Measurements from ENCODE around the gene SUPT4H1. TPM values are rescaled to one million over a fixed set of nuclear protein-coding genes. Genes with fewer than 3 reads are reported as not detected.

SUPT4H1 gene
- total RNA-seq, 2 experiments from 2014 or later: 85.8 to 91.0 TPM

DNA sequence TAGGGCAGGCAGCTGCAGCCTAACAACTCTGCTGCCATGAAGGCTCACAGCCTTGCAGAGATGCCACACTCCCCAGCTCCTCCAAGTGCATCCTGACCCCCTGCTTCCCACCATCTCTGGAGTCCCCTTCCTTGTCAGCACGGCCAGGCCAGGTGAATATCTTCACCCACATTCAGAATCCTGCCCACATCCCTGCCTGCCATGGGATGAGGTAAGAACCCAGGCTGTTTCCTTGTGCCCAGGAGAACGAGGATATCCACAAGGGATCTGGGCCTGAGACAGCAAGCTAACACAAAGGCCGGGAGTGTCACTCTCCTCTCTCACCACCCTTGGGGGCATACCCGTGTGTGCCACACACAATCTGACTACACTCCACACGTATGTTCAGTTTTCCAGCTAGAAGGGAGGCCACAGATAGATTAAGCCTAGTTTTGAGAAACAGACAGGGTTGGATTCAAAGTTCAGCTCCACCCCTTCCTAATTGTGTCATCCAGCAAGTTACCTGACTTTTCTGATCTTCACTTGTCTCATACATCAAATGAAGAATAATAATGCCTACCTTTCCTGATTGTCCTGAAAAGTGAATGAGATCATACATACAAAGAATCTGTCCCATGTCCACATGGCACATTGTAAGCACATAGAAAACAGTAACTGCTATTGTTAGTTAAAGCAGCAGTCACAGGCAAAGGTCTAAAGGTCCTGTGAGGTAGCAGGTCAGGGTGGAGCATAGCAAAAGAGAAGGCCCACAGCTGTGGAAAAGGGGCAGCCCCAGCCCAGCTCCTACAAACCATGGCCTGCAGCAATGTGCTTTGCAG is 17.4 kb upstream of the SUPT4H1 start:
- Mint-ChIP-seq H3K4me3 (no peak overlapping the region), H3K9me3 (no peaks in the 10 kb centered on the region), H3K36me3 (ENCODE audit: low read depth) (no peaks in the 10 kb centered on the region), H3K4me1 (peaks cover 8% of the 10 kb centered on the region), H3K27ac (no peak overlapping the region), H3K27me3 (no peaks in the 10 kb centered on the region)
- ChIA-PET CTCF (interaction anchor here (0.6 to 1.7 kb wide), 6 partner anchors 46 to 81 kb away, joined by 3 to 8 read pairs (median 4); partner anchors contain the start of gene RNF43), POLR2A (interaction anchor here (1.3 to 2.2 kb wide), 6 partner anchors 10 to 36 kb away, joined by 4 to 11 read pairs (median 6); partner anchors contain the start of gene SUPT4H1)
- no peak for DNase-seq

DNA sequence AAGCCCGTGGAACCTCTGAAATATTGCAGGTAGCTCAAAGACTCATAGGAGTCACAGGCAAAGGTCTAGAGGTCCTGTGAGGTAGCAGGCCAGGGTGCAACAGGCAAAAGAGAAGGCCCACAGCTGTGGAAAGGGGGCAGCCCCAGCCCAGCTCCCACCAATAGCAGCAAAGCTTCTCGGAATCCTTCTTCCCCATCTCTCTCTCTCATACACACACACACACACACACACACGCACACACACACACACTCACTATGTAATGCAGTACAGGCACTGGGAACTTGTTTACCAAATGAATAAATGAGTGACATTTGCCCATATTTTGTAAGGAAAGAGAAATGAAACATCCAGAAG is 16.8 kb upstream of the SUPT4H1 start:
- Mint-ChIP-seq H3K9me3 (no peaks in the 10 kb centered on the region), H3K27ac (no peak overlapping the region)
- no peak for DNase-seq

DNA sequence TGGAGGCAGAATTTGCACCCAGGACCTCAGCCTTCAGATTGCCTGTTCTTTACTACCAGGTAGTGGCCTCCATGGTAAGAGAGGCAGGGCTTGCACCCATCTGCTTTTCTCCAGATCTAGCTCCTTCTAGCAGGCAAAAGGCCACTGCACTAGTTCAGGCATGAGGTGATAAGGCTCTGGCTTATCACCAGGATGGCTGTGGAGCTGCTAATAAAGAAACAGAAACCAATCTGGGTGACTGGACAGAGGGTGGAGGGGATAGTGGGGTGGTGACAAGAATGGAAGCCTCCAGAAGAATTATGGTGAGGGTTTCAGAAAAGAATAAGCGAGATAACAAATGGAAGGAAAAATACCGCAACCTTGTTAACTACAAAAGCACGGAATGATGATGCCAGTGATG is 15.5 kb upstream of the SUPT4H1 start:
- H3K4me1 Mint-ChIP-seq: peaks cover 8% of the 10 kb centered on the region
- H3K9me3 Mint-ChIP-seq: no peaks in the 10 kb centered on the region
- no peak overlapping the region for H3K4me3 Mint-ChIP-seq
- CTCF ChIA-PET: interaction anchor here (1.2 kb wide), 1 partner anchor 12 kb away, joined by 3 read pairs; no protein-coding TSS in a partner anchor
- no peaks in the 10 kb centered on the region for H3K36me3 Mint-ChIP-seq (ENCODE audit: low read depth)
- DNase-seq: no peak
- H3K27me3 Mint-ChIP-seq: no peaks in the 10 kb centered on the region
- H3K27ac Mint-ChIP-seq: no peak overlapping the region
- POLR2A ChIA-PET: interaction anchor here (1.6 to 1.9 kb wide), 2 partner anchors 11 to 15 kb away, joined by 4 to 8 read pairs; partner anchors contain the start of gene SUPT4H1

More for the DNA sequence above, 16.8 kb upstream of the SUPT4H1 start:
- Mint-ChIP-seq H3K4me1 (peaks cover 8% of the 10 kb centered on the region), H3K27me3 (no peaks in the 10 kb centered on the region), H3K4me3 (no peak overlapping the region), H3K36me3 (ENCODE audit: low read depth) (no peaks in the 10 kb centered on the region)
- ChIA-PET POLR2A (interaction anchor here (1.3 to 2.2 kb wide), 5 partner anchors 9 to 17 kb away, joined by 4 to 11 read pairs (median 6); partner anchors contain the start of gene SUPT4H1), CTCF (interaction anchor here (0.6 to 1.7 kb wide), 5 partner anchors 11 to 81 kb away, joined by 3 to 8 read pairs (median 3); partner anchors contain the start of gene RNF43)

DNA sequence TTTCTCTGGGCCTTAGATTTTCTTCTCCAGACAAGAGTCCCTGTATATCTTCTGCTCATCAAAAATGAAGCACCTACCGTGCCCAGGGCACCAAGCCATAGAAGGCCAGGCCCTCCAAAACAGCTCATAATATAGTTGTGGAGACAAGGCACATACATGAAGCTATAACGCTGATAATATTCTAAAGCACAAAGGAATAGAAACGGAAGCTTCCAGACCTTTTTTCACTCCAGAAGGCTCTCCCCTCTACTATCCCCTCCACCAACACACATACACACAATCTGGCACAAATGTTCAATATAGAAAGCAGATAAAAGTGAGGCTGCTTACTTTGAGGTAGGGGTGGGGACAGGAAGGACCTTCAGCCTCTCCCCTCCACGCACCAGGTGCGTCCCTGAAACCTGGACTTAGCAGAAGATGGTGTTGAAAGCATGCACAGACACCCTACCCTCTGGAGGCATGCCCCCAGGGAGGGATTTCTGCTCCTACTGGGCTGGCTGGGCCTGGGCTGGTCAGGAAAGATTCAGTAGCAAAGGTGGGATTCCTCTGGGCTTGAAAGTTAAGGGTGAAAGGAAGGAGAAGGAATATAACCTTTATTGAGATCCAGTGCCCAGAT is 14.1 kb upstream of the SUPT4H1 start:
- Mint-ChIP-seq H3K27me3 (no peaks in the 10 kb centered on the region), H3K4me1 (peaks cover 8% of the 10 kb centered on the region), H3K36me3 (ENCODE audit: low read depth) (no peaks in the 10 kb centered on the region), H3K9me3 (no peaks in the 10 kb centered on the region), H3K4me3 (no peak overlapping the region), H3K27ac (no peak overlapping the region)
- CTCF ChIA-PET: no interaction called here
- no peak for DNase-seq
- POLR2A ChIA-PET: interaction anchor here (1.9 to 7.2 kb wide), 3 partner anchors 9 to 34 kb away, joined by 4 to 62 read pairs (median 5); partner anchors contain the start of gene SUPT4H1

- POLR2A ChIA-PET: interaction anchor here (1.9 to 7.2 kb wide), 3 partner anchors 9 to 34 kb away, joined by 4 to 62 read pairs (median 5); partner anchors contain the start of gene SUPT4H1
- Mint-ChIP-seq H3K4me1 (peaks cover 5% of the 10 kb centered on the region), H3K36me3 (ENCODE audit: low read depth) (no peaks in the 10 kb centered on the region), H3K4me3 (no peak overlapping the region), H3K27ac (no peak overlapping the region), H3K27me3 (no peaks in the 10 kb centered on the region), H3K9me3 (no peaks in the 10 kb centered on the region)
- DNase-seq: no peak
- CTCF ChIA-PET: interaction anchor here (3.8 kb wide), 1 partner anchor 52 kb away, joined by 15 read pairs; the partner anchor contains the start of gene RNF43
Observed at GRCh38 chr17:58365185-58365979, 13.4 kb upstream of the SUPT4H1 start.

DNA sequence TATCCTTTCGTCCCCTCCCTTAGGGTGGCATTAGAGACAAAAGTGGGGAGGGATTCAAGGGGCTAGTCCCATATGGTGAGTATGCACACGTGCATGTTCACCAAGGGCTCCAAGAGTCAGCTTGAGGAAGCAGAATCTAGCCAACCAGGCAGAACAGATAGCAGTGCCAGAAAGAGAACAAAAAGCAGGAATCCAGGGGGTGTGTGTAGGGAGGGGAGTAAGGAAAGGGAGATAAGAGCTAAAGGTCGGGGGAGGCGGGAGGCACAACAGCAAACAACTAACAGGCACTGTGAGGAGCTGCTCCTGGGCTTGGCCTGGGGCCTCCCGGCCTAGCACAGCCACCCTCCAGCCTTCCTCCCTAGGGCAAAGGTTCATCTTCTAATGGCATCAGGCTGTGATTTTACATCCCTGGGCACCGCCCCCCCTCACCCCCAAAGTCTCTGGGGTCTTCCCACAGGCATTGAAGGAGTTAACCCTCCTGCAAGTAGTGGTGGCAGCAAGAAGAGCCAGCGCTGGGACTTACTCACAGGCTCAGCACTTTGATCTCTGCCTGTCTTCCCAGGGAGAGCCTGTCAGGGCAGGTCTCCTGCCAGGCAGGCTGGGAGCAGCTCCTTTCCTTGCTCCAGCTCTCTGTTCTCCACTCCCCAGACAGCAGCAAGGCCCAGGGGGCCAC is 12.4 kb upstream of the SUPT4H1 start:
- no peaks in the 10 kb centered on the region for H3K27me3 Mint-ChIP-seq
- H3K27ac Mint-ChIP-seq: no peak overlapping the region
- peaks cover under 1% of the 10 kb centered on the region for H3K4me1 Mint-ChIP-seq
- H3K36me3 Mint-ChIP-seq (ENCODE audit: low read depth): no peaks in the 10 kb centered on the region
- H3K4me3 Mint-ChIP-seq: no peak overlapping the region
- CTCF ChIA-PET: interaction anchor here (1.3 to 3.8 kb wide), 2 partner anchors 10 to 53 kb away, joined by 3 to 15 read pairs; partner anchors contain the start of gene RNF43
- no peaks in the 10 kb centered on the region for H3K9me3 Mint-ChIP-seq
- DNase-seq: no peak
- POLR2A ChIA-PET: interaction anchor here (0.5 to 7.2 kb wide), 8 partner anchors 9 to 72 kb away, joined by 3 to 62 read pairs (median 4); partner anchors contain the start of gene SUPT4H1

- DNase-seq: no peak
- Mint-ChIP-seq H3K9me3 (no peaks in the 10 kb centered on the region), H3K4me3 (no peak overlapping the region), H3K36me3 (ENCODE audit: low read depth) (no peaks in the 10 kb centered on the region), H3K4me1 (no peaks in the 10 kb centered on the region), H3K27ac (no peak overlapping the region), H3K27me3 (no peaks in the 10 kb centered on the region)
- ChIA-PET CTCF (interaction anchor here (1.3 to 3.8 kb wide), 2 partner anchors 9 to 54 kb away, joined by 3 to 15 read pairs; partner anchors contain the start of gene RNF43), POLR2A (interaction anchor here (0.5 to 7.2 kb wide), 9 partner anchors 10 to 73 kb away, joined by 3 to 62 read pairs (median 4); partner anchors contain the start of gene SUPT4H1)
Observed at GRCh38 chr17:58363457-58364185, 11.6 kb upstream of the SUPT4H1 start.

DNA sequence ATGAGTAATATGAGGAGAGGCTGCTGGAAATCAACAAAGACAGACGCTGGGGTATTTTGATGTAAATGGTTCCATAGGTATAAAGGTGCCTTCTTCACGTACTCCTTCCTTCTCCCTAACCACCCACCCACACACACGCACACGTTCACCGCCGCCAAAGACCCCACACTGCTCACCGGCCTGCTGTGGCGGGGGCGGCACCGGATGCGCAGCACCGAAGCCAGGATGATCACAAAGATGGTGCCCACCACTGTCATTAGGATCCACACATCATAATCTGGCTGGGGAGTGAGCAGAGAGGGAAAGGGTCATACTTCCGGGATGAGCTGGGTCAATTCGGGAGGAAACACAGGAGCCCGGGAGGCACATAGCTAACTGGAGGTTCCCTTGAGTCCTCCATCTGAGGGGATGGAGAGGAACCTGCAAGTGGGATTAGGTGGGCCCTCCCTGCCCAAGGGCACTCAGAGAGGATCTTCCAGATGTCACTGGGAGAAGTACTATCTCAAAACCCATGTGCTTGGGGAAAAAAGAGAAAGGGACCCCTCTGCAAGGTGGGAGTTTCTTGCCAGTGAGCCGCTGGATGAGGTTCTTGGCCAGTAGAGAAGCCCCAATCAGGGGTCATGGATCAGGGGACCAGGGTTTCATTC is 10.5 kb upstream of the SUPT4H1 start:
- CTCF ChIA-PET: interaction anchor here (3.8 kb wide), 1 partner anchor 55 kb away, joined by 15 read pairs; the partner anchor contains the start of gene RNF43
- H3K27me3 Mint-ChIP-seq: no peaks in the 10 kb centered on the region

DNA sequence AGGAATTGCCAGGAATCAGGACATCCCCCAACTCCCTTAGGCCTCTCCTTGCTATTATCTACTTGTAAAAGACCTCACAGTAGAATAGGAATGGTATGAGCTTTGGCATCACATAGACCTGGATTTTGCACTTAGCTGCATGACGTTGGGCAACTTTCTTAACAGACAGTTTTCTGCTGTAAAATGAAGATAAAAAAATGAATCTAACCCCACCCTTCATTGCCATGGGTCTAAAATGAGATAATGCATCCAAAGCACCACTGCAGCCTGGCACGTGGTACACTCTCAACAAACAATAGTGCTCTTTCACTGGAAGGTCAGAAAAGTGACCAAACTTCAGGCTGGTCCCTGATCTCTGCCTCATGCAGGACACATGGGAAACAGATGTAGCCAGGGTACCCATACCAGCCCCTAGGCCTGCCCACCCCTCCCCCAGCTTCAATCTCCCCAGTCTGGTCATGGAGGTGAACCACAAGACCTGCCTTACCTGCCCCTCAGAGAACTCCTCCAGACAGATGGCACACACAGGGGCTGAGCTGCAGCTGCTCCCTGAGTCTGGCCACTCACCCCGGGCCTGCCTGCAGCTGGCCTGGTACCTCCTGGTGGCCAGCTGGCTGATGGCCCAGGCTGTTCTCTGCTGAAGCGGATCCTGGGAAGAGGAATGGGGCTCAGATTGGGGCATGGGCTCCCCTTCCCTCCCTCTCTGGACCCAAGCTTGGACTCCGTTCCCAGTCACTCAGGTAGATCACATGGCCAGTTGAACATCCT is 8.5 kb upstream of the SUPT4H1 start:
- H3K27ac Mint-ChIP-seq: no peak overlapping the region
- ChIA-PET POLR2A (interaction anchor here (0.7 to 7.2 kb wide), 12 partner anchors 7 to 48 kb away, joined by 3 to 62 read pairs (median 4); partner anchors contain the start of gene SUPT4H1), CTCF (interaction anchor here (1.0 kb wide), 2 partner anchors 56 to 57 kb away, joined by 3 read pairs; partner anchors contain the start of gene RNF43)
- H3K36me3 Mint-ChIP-seq (ENCODE audit: low read depth): no peaks in the 10 kb centered on the region
- H3K4me3 Mint-ChIP-seq: no peak overlapping the region
- H3K4me1 Mint-ChIP-seq: no peaks in the 10 kb centered on the region
- no peak for DNase-seq
- H3K9me3 Mint-ChIP-seq: no peaks in the 10 kb centered on the region
- H3K27me3 Mint-ChIP-seq: no peaks in the 10 kb centered on the region

More for the DNA sequence above, 10.5 kb upstream of the SUPT4H1 start:
- POLR2A ChIA-PET: interaction anchor here (0.7 to 7.2 kb wide), 2 partner anchors 9 to 18 kb away, joined by 4 to 62 read pairs; partner anchors contain the start of gene SUPT4H1
- H3K27ac Mint-ChIP-seq: no peak overlapping the region
- H3K4me3 Mint-ChIP-seq: no peak overlapping the region
- no peaks in the 10 kb centered on the region for H3K9me3 Mint-ChIP-seq
- no peaks in the 10 kb centered on the region for H3K4me1 Mint-ChIP-seq
- no peaks in the 10 kb centered on the region for H3K36me3 Mint-ChIP-seq (ENCODE audit: low read depth)
- no peak for DNase-seq

DNA sequence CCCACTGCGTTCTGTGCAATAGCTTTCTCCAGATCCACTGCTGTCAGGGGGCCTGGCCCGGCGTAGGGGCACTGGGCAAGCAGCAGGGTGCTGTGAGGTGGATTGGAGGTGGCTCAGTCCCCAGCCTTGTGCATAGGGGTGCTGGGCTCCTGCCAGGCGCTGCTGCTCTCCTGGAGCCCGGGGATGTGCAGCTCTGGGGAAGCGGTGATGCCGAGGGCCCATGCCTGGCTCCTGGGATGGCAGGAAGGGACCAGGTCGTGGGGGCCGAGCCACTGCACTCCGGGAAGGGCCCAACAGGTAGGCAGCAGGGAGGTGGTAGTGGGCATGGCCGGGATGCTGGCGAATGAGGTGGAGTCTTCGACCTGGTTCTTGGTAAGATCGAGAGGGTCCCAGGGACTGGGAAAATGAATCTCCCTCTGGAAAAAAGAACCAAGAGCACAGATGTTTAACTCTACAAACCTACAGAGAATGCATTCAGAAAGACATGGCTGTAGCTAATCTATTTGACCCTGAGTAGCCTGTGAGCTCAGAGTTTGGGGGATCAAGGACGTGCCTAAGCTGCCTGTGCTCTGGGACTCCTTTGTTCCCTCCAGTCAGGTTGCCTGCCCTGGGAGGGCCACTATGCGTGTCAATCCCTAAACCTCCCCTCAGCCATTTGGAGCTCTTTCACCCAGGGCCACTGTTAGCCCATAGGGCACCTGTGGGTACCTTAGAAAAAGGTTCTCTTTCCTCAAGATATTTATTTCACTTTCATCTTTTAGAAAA is 6.6 kb upstream of the SUPT4H1 start:
- Mint-ChIP-seq H3K27ac (no peak overlapping the region), H3K9me3 (no peaks in the 10 kb centered on the region), H3K27me3 (no peaks in the 10 kb centered on the region), H3K36me3 (ENCODE audit: low read depth) (peaks cover 3% of the 10 kb centered on the region), H3K4me3 (no peak overlapping the region), H3K4me1 (peaks cover 4% of the 10 kb centered on the region)
- POLR2A ChIA-PET: interaction anchor here (1.0 to 10.7 kb wide), 5 partner anchors 11 to 40 kb away, joined by 3 to 882 read pairs (median 6); partner anchors contain the start of gene TSPOAP1
- CTCF ChIA-PET: interaction anchor here (2.7 kb wide), 1 partner anchor 59 kb away, joined by 6 read pairs; the partner anchor contains the start of gene RNF43
- DNase-seq: no peak
